NCI-H1694 treated with DMSO at 0.1 percent for 48 hours (cell line): ENCODE measurements around the gene TSPAN32.

Experiments used
- DNase-seq: peaks from one replicate; lab custom pipeline; 2025; lab: John Stamatoyannopoulos, UW

The TSPAN32 gene

DNA sequence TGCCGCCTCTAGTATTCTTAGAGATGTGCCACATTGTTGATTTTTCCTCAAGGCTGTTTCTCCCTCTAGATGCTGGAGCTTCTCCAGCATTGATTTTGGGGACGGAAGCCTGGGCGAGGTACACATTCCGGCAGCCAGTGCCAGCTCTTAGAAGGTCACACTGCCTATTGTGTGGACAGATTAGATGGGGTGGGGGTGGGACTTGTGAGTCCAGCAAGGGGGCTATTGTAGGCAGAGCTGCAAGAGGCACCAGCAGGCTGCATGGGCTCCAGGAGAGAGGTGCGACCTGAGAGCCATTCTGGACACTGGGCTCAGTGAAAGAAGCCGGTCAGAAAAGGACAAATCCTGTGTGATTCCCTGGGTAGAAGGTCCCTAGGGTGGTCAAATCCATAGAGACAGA is 12.5 kb upstream of the TSPAN32 start:
- DNase-seq, result no peak

DNA sequence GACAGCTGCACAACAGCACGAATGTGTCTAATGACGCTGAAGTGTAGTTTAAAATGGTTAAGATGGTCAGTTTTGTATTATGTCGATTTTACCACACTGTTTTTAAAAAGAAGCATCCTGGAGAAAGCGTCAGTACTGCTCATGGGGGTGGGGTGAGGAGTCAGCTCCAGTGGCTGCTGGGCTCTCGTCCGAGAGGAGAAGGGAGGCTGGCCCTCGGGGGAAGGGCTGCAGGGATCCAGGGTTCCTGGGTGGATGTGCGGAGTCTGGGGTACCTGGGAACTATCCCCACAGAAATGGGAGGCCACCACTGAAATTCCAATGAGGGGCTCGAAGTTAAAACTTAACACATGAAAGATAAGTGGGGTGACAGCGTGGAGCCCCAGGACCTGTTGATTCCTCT is 12.0 kb upstream of the TSPAN32 start:
- DNase-seq, result no peak

DNA sequence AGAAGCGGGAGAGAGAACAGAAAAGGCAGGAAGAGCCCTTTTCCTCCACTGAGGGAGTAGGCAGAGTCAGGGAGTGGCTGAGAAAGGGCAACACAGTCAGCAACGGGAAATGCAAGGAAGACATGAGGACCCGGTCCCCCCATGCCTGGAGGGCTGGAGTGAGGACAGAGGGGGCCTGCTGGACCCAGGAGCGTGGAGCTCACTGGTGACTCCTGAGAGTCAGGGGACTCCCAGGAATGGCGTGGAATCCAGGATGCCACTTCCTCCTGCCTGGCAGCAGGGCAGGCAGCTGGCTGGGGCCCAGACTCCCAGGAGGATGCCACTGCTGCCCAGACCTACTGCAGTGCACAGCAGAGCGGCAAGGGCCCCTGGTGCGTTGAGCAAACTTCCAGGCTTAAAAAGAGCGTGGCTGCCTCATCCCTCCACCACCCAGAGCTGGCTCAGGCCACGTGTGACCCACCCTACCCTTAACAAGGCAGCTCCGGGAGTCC is 11.4 kb upstream of the TSPAN32 start:
- no peak for DNase-seq

DNA sequence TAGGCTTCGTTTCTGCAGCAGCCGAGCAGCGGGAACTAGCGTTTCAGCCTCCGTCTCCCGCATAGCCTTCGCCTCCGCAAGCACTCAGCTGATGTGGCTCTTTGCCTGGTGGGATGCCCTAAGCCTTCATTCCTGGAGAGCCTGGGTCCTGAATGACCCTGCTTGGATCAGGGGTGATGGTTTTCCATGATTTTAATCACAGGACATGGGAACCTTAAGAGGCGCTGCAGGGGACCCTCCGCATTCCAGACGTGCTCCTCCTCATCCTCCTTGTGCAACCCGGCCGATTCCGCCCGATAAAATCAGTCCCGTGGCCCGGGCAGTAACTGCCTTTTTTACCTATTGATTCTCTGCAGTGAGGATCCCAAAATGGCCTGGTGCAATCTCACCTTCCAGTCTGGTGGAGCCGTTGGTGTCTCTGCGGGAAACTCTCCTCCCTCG is 8.3 kb upstream of the TSPAN32 start:
- no peak for DNase-seq

DNA sequence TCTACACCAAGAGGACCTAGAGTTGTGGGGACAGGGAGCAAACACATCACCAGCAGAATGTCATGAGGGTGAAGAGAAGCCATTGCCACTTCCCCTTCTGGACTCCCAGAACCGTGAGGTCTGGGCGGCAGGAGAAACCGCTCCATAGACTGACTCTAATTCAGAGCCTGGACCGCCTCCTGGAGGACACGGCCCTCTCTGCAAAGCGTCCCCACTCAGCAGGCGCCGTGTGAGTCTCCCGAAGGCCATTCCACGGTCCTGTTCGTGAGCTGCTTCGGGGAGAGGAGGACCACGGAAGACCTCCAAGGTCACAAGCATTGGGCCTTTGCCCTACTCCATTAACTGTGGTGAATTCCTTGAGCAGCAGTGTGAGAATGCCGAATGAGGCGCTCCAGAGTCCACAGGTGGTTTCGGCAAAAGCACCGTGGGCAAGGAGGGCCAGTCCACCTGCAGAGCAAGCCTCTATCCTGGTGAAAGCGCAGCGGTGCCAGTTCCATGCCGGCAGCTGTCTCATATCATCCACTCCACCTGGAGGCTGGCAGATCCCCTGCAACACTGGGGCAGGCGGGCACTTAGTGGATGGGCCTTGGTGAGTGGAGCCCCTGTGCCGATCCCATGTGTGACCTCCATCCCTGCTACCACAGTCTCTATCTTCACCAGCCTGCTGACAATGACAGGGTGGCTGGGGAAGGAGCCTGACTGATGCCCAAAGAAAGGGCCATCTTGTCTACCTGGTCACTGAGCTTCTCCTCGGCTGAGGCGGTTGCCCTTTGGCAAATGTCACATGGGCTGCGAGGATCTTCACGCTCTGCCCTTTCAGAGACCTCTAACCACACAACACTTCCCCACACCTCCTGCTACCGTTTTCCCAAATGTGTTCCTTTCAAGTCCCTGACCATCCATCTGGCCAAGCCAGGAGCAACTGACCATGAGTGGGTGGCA is 7.6 kb upstream of the TSPAN32 start:
- DNase-seq, result no peak

DNA sequence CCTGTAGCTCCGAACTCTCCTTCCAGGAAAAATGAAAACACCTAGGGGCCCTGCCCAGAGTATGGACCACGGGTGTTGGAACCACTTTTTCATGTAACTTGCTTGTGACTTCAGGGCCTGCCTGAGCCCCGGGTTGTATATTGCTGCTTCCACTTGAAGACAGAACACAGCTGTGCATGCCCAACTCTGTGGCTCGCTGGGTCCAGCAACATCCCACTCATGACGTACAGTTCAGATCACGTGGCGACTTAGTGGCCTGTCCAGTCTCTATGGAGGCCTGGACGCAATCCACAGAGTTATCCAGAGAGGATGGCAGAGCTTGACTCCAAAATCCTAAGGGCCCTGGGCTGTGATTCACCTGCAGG is 6.9 kb upstream of the TSPAN32 start:
- no peak for DNase-seq

DNA sequence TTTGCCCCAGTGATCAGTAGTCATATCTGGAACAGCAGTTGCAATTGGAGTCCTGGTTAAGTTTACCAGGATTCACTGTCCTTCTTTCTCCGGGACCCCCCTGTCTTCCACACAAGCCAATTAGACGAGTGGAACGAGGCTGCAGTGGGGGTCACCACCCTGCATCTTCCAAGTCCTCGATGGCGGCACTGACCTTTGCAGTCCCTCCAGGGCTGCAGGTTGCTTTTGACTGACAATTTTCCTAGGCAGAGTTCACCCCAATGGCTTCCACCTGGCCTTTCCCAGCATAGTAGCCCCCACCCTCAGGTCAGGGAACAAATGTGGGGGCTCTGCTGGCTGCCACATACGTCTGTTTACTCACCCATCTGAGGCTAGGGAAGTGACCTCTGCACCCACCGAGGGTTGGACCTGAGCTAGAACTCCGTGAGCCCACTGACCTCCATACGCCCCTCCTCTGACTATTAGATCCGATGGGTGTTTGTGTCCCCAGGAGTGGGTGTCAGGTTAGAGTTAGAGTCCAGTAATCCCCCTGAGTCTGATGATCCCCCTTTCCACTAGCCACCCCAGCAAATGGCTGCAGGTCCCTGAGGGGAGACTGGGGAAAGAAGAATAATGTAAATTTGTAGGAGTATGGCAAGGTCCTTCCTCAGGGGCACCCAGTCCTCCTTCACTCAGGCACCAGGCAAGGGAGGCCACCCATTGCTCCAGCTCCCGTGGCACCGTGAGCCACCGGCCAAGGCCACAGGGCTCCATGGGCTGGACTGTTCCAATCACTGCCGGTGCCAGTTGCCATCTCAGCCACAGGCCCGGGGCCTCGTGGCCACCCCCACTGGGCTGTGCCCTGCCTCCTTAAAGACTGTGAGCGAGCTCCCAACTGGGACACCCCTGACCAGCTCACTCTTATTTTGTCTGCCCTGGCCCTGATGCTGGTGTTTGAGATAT is 5.6 kb upstream of the TSPAN32 start:
- no peak for DNase-seq

DNA sequence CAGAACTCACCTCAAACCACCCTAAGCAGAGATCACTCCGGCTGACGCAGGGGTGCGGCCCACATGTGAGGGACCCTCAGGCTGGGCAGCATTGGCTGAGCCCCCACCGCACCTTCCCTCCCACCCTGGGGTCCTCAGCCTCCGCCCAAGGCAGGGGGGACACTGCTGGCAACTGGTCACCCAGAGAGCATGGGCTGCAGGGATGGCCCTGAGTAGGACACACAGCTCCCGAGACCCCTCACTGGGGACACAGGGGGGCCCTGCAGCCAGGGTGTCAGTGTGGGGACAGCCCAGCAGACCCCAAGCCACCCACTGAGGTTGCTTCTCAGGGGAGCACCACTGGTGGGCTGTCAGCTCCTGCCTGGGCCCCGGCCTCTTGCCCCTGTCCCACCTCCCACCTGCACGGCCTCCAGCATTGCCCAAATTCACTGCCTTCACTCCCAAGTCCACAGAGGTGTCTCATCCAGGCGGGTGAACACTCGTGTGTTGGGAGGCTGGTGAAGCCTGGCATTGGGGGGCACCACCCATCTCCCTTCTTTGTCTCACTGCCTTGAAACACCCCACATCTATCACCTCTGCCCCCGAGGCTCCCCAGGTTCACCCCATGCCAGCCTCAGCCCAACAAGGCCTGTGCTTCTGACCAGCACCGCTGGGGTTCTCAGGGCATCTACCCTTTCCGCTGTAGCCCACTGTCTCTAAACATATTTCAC is 4.7 kb upstream of the TSPAN32 start:
- no peak for DNase-seq

DNA sequence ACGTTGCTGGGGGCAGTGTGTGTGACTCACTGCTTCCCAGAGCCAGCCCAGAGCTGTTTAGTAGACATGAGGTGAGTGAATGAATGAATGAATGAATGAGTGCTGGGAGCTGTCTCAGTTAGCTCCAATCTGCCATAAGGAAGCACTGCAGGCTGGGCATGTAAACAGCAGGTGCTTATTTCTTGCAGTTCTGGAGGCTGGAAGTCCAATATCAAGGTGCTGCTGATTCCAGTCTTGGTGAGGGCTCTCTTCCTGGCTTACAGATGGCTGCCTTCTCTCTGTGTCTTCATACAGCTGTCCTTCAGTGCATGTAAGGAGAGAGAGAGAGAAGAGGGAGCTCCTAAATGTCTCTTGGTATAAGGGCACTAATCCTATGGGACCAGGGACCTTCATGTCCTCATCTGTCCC is 4.2 kb upstream of the TSPAN32 start:
- DNase-seq, result no peak

DNA sequence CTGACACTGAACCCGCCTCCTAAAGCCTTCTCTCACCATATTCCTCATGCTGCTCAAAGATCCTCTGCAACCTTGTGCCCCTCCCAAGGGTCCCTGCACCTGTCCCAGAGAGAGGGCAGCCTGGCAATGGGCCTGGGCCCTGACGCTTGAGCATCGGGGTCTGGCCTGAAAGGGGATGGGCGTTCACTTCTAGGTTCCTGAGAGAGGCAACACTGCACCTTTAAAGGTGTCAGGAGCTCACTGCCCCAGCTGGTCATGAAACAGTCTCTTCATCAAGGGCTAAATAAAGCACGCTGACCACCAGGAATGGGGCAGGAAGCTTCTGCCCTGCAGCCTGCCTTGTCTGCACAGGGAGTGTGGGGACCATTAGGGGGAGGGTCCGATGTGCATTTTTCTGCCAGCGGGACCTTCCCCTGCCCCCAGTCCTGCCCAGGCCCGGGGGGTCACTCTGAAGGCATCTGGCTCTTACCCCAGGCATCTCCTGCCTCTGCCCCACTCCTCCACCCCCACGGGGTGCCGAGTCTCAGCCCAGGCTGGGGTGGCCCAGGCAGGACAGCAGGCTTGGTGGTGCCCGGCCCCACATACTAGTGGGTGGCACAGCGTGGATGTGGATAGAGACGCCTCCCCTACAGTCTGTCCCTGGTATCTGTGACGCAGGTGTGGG is 3.5 kb upstream of the TSPAN32 start:
- DNase-seq, result no peak

DNA sequence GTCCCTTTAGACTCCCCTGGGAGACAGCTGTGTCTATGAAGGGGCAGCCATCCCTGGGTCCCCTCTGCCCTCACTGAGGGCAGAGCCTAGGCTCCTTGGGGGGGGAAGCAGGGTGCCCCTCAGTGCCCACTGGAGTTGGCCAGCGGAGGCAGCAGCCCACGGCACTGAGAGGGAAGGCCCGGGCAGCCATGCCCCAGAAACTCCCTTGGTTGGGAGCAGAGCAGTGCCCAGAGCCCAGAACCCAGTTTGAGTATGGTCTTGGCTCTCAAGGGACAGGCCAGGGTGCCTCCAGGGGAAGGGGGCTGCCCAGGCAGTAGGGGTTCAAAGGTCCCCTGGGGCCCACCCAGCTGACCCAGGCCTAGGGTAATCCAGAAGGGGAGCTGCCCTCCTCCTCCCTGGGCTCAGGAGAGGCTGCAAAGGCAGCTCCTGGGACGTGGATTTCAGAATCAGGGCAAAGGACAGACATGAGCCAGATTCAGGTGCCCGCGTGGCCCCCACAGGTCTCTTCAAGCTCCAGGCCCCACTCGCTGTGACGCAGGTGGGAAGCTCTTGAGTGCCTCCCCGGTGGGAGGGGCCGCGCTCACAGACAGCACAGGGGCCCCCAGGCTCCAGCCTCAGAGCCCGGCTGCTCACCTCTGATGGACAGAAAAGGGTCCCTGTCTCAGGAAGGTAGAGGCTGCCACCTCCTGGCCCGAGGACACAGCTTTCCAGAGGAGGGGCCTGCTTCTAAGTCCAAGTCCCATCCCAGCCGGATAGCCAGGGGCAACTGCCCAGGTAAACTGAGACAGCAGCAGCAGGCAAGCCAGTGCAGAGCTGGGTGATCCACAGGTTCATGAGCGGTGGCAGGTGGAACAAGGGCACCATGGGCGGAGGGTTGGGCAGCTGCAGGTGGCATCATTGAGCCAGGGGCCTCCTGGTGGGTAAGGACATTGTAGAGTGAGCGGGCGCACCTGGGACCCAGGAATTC is 2.7 kb upstream of the TSPAN32 start:
- no peak for DNase-seq

DNA sequence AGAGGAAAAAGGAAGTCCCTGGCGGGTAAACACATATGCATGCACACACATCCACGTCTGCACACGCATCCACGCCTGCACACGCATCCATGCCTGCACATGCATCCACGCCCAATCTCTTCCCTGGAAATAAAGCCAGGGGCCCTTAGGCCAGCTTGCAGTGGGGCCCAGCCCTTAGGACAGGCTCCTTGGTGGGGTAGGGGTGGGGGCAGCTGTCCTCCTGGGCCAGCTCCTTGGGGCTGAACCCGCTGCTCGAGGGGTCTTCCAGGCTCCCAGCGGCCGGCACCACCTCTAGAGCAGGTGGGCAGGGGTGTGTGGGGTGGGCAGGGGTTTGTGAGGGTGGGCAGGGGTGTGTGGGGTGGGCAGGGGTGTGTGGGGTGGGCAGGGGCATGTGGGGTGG is 2.0 kb upstream of the TSPAN32 start:
- DNase-seq, result no peak

DNA sequence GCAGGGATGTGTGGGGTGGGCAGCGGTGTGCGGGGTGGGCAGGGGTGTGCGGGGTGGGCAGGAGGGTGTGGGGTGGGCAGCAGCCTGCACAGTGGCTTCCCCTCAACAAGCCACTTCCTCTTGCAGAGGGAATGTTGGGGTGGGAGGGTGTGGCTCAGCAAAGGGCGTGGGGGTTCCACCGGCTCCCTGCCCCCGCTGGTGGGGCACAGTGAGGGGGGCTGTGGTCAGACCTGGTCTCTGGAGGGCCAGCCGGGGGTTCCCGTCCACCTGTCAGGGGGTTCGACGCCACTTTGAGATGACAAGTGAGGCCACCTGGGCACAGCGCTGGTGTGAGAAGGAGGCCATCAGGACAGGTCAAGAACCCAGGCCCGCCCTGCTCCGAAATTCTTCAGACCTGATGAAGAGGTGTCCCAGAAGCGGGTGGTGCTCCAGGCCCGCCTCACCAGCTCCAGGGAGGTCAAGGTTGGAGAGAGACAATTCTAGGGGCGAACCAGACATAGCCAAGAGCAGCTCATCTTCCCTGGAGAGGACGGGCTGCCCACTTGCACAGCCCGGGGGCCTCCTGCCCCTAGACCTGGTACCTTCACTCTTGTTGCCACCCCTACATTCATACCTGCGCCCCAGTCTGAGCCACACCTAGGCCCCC is 1.4 kb upstream of the TSPAN32 start:
- DNase-seq, result no peak

DNA sequence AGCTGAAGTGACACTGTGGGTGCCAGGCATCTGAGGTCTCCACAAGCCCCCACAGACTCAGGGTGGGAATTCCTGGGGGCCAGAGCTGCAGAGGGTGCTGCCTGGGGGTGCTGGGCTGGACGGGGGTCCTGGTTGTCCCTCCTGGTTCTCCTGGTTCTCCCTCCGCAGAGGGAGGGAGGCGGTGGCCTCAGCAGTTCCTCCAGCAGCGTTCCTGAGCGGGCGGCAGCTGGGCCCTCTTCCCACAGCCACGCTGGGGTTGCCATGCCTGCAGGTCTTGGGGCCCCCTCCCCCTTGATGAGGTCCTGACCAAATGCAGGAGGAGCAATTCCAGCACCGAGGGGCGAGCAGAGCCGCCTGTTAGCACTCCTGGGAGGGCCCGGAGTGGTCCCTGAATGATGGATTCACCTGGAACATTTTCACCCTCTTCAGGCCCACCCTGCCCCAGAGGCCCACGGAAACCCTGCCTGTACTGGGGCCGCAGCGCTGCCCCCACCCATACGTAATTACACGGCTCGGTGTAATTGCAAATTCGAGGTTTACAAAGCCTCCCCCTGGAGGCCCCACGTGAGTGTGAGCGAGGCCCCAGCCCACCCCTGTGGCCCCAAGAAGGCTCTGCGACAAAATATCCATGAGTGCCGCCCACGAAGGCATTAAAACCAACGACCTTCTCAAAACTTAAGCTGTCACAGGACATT is 730 bp upstream of the TSPAN32 start:
- no peak for DNase-seq

DNA sequence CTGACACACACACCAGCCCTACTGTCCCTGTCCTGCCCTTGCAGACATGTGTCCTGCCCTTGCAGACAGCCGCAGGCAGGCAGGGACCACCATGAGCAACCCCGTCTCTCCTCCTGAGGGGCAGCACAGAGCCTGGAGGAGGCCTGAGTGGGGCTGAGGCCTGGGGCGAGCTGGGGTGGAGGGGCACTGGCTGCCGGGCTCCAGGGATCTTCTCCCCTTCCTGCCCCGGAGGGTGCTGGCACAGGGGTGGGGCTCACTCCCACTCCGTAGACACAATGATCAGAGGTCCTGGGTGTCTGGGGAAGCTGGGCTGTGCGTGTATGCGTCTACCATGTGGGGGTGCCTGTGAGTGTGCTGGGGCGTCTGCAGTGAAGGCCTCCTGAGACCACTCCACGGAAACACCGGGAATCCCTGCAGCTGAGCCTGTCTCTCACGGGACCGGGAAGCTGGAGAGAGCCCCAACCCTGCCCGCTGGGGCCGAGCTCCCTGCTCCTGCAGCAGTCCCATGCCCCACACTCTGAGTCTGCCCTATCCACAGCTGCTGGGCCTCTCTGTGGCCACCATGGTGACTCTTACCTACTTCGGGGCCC is 588 bp downstream of the TSPAN32 start:
- DNase-seq, result no peak

DNA sequence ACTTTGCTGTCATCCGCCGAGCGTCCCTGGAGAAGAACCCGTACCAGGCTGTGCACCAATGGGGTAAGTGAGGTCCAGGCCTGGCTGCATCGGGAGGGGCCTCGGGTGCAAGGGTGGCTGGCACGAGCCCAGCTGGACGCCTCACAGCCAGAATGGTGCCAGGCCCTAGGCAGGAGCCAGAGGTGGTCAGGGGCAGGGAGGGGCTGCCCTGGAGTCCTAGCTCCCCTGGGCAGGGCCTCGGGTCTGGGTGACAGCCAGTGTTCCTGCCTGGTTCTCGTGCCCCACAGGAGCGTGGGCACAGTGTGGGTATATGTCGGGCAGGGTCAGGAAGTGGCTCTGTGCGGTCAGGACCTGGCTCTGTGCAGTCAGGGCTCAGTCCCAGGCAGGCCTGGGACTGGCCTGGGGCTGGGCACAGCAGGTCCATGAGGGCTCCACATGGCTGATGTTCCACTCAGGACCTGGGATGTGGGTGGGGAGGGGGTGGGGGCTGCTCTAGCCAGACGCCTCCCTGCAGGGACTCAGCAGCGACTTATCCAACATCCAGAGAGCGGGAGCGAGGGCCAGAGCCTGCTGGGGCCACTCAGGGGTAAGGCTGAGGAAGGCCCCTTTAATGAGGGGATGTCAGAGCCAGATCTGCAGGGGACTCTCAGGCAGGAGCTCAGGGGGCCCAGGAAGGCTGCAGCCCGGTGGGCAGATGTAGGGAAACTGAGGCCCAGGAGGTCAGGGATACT is 1.2 kb downstream of the TSPAN32 start:
- DNase-seq, result no peak

DNA sequence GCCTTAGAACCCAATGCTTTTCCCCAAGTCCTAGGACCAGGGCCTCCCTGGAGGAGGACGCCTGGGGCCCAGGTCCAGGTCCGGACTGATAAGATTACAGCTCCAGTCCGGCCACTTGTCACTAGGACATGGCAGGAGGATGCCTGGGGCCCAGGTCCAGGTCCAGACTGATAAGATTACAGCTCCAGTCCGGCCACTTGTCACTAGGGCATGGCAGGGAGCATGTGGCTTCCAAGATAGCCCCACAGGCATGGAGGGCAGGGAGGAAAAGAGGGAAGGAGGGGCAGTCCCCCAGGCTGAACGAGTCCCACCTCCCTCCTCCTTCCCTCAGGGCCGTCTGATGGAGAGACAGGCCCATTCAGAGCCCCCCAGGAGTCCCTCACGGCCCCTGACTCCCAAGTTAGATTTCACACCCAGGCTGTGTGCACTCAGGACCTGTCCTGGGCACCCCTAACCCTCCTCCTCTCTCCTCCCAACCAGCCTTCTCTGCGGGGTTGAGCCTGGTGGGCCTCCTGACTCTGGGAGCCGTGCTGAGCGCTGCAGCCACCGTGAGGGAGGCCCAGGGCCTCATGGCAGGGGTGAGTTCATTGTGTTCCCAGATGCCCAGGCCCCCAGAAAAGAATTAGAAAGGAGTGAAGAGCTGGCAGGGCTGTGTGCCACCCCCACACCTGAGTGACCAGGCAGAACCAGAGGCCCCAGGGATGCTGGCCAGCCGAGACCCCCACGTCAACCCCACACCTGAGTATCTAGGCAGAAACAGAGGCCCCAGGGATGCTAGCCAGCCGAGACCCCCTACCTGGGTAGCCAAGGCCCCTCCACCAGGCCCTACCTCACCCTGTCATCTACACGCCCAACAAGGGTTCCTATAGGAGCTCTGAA is 2.1 kb downstream of the TSPAN32 start:
- no peak for DNase-seq
